DMS 273 (cell line): ENCODE results near the gene LPP.

Source experiments
- DNase-seq: peaks from one replicate; lab custom pipeline; 2025; ENCODE audit not compliant: unreplicated experiment; lab: John Stamatoyannopoulos, UW

Gene LPP

GRCh38 chr3:188841906-188842305 is 687.9 kb downstream of the LPP start:
- no peak for DNase-seq

GRCh38 chr3:188842639-188843038 is 688.7 kb downstream of the LPP start:
- DNase-seq, result no peak

- DNase-seq, result no peak
Measured at GRCh38 chr3:188844096-188844495, 690.1 kb downstream of the LPP start.

GRCh38 chr3:188845514-188845913 is 691.6 kb downstream of the LPP start:
- no peak for DNase-seq

GRCh38 chr3:188848947-188849346 is 695.0 kb downstream of the LPP start:
- no peak for DNase-seq

- DNase-seq, result no peak
Measured at GRCh38 chr3:188853856-188854771, 700.2 kb downstream of the LPP start.

GRCh38 chr3:188854772-188855149 is 700.8 kb downstream of the LPP start:
- no peak for DNase-seq

GRCh38 chr3:188855675-188856074 is 701.7 kb downstream of the LPP start:
- DNase-seq, result no peak

GRCh38 chr3:188860147-188860546 is 706.2 kb downstream of the LPP start:
- no peak for DNase-seq

- DNase-seq, result no peak
Measured at GRCh38 chr3:188861842-188862744, 708.1 kb downstream of the LPP start.

GRCh38 chr3:188863999-188864406 is 710.0 kb downstream of the LPP start:
- DNase-seq, result no peak

- DNase-seq, result no peak
Measured at GRCh38 chr3:188867691-188868265, 713.8 kb downstream of the LPP start.

- no peak for DNase-seq
Measured at GRCh38 chr3:188868803-188869202, 714.8 kb downstream of the LPP start.

- DNase-seq, result no peak
Measured at GRCh38 chr3:188869628-188870027, 715.7 kb downstream of the LPP start.

GRCh38 chr3:188870431-188870830 is 716.5 kb downstream of the LPP start:
- no peak for DNase-seq

GRCh38 chr3:188874576-188874975 is 720.6 kb downstream of the LPP start:
- no peak for DNase-seq

- no peak for DNase-seq
Measured at GRCh38 chr3:188875413-188875812, 721.5 kb downstream of the LPP start.

- no peak for DNase-seq
Measured at GRCh38 chr3:188876370-188876769, 722.4 kb downstream of the LPP start.

GRCh38 chr3:188877381-188877780 is 723.4 kb downstream of the LPP start:
- DNase-seq, result no peak

GRCh38 chr3:188878076-188878475 is 724.1 kb downstream of the LPP start:
- no peak for DNase-seq

GRCh38 chr3:188881954-188882641 is 728.1 kb downstream of the LPP start:
- DNase-seq, result no peak
